Choroid plexus epithelial cell (primary cell): ENCODE measurements around the gene PHF2.
"Not testable (repeated sequence)": the region's sequence is repeated elsewhere in the genome, so short reads cannot be mapped to it uniquely, and the experiment has no call there.

Experiments used
- DNase-seq: peaks from one replicate; pipeline ENCODE4 v3.0.0-alpha.2; 2010; ENCODE audit warnings: low read depth
- H3K4me3 ChIP-seq: 2 replicates; pipeline ENCODE4 v1.5.1; 2011; ENCODE audit warnings: low read depth, mild to moderate bottlenecking, control low read depth, low read length, moderate library complexity
- TF ChIP-seq, protein P1 (sequence below): conservative IDR thresholded peaks from 2 replicates; pipeline ENCODE4 v1.5.1; 2011; ENCODE audit warnings: low read depth, mild to moderate bottlenecking, control low read depth, inconsistent platforms, low read length, moderate library complexity

The PHF2 gene

DNA sequence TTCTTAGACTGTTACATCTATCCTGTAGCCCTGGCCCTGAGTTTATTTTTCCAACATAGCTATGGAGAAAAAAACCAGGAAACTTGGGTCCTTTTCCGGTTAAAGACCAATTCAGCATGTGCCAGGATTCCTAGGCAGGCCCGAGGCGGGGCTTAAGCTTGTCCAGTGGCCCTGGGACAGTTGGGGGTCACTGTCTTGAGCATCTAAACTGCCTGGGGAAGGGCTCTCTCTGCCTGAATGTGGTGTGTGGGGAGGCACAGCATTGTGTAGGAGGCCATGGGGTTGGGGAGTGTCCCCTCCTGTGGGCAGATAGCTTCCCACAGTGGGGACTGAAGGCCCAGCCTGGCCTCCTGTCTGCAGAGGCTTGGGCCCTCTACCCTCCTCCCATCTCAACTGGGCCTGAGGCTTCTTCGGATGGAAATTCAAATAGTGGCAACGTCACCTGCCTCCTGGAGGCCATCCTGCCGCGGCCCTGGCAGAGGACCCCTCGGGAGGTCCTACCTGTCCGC lies 88.8 kb downstream of the PHF2 start:
- TF ChIP-seq, protein P1, sequence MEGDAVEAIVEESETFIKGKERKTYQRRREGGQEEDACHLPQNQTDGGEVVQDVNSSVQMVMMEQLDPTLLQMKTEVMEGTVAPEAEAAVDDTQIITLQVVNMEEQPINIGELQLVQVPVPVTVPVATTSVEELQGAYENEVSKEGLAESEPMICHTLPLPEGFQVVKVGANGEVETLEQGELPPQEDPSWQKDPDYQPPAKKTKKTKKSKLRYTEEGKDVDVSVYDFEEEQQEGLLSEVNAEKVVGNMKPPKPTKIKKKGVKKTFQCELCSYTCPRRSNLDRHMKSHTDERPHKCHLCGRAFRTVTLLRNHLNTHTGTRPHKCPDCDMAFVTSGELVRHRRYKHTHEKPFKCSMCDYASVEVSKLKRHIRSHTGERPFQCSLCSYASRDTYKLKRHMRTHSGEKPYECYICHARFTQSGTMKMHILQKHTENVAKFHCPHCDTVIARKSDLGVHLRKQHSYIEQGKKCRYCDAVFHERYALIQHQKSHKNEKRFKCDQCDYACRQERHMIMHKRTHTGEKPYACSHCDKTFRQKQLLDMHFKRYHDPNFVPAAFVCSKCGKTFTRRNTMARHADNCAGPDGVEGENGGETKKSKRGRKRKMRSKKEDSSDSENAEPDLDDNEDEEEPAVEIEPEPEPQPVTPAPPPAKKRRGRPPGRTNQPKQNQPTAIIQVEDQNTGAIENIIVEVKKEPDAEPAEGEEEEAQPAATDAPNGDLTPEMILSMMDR: no peak
- H3K4me3 ChIP-seq: no peak overlapping the region
- no peak for DNase-seq

DNA sequence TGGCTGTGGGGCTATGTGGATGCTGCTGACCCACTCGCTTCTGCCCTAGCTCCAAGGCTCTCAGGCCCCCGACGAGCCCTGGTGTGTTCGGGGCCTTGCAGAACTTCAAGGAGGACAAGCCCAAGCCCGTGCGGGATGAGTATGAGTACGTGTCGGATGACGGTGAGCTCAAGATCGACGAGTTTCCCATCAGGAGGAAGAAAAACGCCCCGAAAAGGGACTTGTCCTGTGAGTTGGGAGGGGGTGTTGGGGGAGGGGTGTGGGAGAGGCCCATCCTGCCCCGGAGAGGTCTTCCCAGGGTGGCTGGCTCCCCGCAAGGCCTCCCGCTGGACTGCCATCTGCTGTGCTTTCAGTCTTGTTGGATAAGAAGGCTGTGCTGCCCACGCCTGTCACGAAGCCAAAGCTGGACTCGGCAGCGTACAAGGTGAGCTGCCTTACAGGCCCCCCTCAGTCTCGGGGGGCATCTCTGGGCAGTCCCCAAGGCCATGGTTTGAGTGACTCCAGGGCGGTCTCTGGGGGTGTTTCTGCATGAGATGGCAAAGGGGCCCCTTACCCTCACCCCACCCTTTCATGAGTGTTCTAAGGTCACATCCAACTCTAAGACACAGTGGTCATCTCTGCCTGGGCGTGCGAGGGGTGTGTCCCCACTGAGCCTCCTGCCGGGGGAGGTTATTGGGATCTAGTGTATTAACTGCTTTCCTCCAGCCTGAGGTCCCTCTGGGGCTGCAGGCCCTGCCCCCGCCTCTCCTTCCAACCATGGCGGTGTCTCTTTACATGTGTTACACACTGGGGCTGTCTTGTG lies 89.5 kb downstream of the PHF2 start:
- no peak overlapping the region for H3K4me3 ChIP-seq
- DNase-seq: no peak
- TF ChIP-seq, protein P1: no peak

DNA sequence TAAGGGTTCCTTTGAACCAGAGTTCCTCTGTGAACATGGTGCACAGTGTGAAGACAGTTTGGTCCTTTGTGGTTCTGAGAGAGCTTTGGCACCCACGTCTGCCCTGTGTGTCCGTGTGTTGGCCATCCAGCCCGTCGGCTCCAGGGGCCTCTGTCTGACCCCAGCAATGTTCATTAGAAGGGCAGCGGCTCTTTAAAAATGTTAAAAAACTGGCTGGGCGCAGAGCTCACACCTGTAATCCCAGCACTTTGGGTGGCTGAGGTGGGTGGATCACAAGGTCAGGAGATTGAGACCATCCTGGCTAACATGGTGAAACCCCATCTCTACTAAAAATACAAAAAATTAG lies 90.0 kb downstream of the PHF2 start:
- DNase-seq, H3K4me3 ChIP-seq: not testable (repeated sequence)

DNA sequence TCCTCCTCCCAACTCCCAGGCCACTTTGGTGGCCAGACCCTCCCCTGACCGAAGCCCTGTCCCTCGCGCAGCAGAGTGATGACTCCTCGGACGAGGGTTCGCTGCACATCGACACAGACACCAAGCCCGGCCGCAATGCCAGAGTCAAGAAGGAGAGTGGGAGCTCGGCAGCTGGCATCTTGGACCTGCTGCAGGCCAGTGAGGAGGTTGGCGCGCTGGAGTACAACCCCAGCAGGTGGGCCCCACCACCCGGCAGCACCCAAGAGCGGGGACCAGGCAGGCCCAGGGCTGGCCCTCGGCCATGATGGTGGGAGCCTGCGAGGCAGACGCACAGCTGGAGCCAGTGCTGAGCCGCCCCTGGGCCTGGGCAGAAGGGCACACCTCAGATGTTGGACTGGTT lies 90.6 kb downstream of the PHF2 start:
- no peak overlapping the region for H3K4me3 ChIP-seq
- TF ChIP-seq, protein P1: no peak
- no peak for DNase-seq

DNA sequence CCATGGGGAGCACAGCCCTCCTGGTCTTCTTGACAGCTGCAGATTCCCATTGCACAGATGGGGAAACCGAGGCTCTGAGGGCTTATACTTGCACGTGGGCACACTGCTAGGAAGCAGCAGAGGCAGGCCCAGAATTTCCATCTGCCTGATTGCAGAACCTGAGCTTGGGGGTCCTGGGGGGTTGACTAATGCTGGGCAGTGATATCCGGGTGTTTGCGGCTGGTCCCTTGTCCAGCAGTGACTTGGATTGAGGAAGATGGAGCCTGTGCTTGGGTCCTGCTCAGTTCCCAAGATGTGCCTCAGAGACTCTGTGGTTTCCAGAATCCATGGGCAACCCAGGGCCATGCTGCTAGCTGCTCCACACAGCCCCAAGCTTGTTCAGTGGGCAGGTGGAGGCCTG lies 91.2 kb downstream of the PHF2 start:
- DNase-seq: no peak
- TF ChIP-seq, protein P1: no peak
- H3K4me3 ChIP-seq: no peak overlapping the region

DNA sequence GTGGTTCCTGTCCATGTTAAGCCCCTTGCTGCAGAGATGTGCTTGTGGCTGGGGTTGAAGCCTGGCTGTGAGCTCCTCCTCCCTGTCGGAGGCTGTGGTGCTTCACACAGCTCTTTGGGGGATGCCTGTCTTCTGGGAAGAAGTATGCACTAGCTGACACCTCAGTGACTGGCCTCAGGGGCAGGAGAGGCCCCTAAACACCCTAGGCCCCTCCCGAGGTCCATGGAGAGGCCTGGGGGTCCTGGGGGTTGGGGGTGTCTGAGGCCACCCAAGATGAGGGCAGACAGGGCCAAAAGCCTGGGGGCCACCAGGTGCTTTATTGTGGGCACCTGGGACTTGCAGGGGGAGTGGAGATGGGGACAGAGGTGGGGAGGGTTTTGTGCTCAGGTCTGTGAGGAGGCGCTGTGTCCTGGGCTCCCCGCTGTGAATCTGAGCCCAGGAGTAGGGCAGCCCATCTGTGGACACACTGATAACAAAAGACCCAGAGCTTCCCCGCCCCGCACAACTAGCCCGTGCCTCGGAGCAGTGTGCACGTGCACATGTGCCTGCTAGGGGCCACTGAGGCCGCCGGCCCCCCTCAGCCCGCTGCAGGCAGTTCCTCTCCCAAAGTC lies 92.0 kb downstream of the PHF2 start:
- H3K4me3 ChIP-seq: no peak overlapping the region
- TF ChIP-seq, protein P1: no peak
- DNase-seq: no peak

DNA sequence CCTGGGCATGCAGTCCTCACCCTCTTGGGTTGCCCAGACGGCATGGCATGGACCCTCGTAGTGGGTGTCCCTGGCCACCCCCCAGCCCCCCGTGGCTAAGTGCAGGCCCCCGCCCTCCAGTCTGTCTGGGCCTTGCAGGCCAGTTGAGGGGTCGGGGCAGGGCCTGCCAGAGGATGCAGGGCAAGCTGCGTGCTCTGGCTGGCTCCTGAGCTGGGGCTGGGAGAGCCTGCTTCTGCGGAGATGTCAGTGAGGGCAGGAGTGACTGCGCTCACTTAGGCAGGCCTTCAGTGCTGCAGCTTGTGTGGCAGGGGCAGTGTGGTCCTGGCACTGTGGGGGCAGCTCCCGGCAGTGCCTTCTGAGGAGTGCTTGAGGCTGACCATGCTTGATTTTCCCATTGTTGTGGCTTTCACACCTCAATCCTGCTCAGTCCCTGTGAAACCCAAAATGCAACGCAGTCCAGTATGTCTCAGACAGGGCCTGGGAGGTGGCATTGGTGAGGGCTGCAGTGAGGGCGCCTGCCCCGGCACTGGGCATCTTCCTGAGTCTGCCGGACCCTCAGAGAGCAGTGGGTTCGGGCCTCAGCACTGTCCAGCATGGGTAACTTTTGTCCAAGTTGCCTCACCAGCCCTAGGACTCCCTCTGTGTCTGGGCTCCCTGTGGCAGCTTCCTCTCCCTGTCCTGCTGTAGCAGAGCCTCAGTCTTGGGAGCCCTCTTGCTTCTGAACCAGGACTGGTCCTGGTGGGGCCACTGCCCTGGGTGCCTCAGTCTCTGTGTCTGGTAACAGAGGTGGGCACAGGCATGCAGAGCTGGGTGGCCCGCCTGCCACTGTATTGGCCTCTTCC lies 93.0 kb downstream of the PHF2 start:
- no peak overlapping the region for H3K4me3 ChIP-seq
- TF ChIP-seq, protein P1: no peak
- DNase-seq: no peak
